GM19043 (cell line): ENCODE measurements around the gene TM4SF20.

Source experiments
- ATAC-seq: cut with Tn5 transposase; IDR thresholded peaks from one replicate; pipeline ENCODE4 v1.9.1; 2021; ENCODE audit warnings: low read depth; ENCODE audit not compliant: unreplicated experiment

The TM4SF20 gene, protein sequence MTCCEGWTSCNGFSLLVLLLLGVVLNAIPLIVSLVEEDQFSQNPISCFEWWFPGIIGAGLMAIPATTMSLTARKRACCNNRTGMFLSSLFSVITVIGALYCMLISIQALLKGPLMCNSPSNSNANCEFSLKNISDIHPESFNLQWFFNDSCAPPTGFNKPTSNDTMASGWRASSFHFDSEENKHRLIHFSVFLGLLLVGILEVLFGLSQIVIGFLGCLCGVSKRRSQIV

DNA sequence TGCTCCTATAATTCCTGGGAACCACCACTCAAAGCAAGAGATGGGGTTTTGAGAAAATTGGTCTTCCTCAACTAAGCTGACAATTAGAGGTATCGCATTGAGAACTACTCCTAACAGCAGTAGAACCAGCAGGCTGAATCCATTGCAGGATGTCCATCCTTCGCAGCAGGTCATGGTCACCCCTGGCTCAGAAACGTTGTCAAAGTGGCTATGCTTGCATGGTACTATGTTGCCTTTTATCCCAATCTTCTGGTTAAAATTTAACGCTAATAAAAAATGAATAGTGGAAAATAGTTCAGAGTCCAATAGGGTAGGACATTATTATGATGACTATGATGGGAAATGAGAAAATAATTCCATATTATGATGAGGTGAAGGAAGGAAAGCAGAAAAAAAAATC is at the start of gene TM4SF20:
Gene TM4SF20 (minus strand): TSS at position 212 of the 400 bp plus-strand sequence. CDS start 38 bp downstream, at position 174.
- no peak for ATAC-seq

DNA sequence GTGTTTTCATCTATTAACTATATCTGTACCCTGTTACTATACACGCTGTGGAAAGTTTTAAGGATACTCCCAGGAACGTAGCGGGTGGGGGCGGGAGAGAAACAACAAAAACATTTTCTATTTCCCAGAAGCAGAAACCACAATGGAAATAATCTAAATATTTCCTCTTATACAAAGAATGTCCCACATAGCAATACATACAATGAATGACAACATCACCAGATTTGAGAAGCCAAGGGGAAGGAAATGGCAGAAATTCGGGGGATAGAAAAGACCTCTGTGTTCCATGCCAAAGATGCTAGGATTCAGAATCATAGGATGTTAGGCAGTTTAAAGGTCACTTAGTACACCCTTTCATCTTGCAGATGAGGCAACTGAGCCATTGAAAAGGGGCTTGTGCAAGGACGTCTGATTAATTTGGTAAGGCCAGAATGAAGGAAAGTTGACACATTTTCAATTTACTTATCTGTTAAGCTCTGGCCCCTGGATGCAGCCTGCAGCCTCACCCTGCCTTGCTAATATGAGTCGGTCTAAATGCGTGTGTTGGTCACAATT is 49.7 kb upstream of the TM4SF20 start:
- ATAC-seq: no peak

DNA sequence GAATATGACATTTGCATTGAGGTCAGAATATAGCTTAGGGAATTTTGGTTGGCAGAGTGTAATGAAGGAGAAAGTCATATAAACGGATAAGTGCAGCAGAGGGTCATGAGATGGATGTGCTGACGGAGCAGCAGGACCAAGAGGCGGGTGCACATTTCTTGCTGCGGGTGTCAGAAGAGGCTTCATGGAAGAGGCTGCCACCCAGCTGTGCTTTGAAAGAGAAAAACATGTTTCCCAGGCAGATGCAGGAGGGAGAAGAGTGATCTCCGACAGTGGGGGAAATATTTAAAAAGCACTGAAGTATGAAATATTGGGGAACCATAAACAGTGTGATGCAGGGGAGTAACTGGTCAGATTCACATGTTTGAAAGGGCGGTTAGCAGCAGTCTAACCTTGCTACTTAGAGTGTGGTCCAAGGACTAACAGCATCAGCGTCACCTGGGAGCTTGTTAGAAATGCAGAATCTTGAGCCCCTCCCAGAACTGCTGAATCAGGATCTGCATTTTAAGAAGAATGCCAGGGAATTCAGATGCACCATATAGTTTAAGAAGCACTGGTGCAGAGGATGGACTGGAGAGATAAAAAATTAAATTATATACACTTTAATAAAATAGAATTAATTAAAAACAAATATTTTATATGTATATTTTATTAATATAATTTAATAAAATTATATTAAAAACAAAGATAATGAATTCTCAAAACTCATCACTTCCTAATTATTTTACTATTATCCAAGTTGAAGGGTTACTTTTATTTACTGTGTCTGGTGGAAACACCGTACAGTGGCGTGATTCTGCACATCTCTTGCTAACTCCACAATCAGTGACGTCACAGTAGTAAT is 44.8 kb upstream of the TM4SF20 start:
- no peak for ATAC-seq

DNA sequence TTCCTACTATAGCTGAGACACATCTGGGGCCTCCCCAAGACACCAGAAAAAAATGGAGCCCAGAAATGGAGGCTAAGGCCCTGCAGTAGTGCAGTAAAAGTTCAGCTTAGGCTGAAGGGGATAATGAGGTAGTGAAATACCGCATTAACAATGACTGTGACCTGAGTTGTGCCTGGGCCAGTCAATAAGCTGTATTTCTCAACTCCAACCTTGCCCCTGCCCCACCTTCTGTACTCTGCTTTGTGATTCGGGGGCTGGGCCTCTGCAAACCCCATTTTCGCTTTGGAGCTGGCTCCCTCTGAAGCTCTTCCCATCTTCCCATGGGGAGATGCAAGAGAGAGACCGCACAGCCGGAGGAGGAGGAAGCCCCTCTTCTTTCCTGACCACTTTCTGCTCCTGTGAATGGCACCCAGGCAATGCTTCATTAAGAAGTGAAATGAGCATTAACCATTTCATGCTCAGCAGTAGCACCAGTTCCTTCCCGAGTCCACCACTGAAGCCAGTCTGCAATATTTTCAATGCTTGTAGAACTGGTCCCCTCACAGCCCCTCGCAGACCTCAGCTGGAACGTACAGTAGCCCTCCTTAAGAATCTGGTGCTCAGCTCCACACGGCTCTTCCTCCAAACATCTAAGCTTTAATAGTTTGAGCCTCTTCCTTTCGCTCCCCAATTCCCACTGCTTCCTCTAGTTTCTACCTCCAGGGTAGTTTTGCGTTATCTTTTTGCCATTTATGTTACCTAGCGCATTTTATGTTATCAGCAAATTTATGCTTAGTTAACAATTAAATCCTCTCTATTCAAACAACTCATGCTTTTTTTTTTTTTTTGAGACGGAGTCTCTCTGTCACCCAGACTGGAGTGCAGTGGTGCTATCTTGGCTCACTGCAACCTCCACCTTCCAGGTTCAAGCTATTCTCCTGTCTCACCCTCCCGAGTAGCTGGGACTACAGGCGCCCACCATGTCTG is 41.3 kb upstream of the TM4SF20 start:
- no peak for ATAC-seq

DNA sequence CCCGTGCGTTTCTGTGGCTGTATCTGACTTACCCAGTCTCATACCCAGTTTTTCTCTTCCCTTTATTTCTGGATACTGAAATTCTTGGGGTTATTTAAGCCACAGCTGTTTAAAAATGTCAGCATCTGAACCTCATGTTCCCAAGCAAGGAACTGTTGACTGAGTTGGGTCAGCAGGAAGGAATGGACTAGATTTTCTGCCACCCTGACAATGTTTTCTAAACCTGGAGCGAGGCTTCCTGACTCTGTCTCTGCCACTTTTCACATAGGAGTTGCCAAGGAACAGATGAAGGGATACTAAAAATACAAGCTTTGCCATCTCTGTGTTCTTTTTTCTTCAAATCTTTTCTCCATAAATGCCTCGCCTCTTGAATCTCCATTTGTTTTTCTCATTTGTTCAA is 37.6 kb upstream of the TM4SF20 start:
- no peak for ATAC-seq

DNA sequence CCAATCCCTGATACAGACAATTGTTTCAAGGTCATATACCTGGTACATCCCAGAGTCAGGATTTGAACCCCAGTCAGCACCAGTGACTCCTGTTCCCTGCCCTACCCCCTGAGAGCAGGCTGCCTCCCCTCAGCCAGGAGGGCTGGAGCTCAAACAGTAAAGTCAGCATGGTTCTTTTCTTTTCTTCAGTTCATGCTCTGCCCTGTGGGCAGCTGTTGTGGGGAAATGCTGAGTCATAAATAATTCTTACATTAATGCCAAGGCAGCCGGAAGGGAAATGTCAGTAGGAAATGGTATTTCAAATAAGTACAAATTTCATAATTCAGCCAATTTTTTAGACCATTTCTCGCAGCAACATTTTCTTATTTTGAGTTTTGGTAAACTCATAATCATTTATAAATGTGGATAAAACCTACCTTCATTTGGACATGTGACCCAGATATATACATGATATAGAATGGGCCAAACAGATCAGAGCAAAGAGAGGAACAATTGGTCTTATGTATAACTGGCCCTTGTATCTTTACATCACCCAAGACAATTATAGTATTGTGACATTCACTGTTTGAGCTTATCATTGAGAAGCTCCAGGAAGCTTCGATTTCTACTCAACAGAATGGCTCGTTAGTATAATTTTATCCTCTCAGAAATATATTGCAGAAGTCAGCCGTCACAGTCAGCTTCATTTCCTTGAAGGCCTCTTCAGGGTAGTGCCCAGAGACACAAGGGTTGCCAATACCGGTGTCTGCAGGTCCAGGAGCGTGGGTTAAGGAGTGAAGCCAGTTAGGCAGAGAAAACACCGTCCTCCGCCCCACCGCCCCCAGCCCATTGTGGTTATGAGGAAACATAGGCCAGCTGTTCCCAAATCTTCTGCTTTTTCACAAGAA is 36.7 kb upstream of the TM4SF20 start:
- ATAC-seq: peak; percentile 37

DNA sequence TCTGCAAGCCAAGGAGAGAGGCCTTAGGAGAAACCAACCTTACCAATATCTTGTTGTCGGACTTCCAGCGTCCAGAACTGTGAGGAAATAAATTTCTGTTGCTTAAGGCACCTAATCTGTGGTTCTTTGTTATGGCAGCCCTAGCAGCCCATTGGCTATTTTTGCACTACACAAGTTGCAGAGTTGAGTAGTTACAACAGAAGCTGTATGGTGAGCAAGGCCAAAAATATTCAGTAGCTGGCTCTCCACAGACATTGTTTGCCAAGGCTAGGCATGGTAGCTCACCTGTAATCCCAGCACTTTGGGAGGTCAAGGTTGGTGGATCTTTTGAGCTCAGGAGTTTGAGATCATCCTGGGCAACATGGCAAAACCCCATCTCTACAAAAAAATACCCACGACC is 35.7 kb upstream of the TM4SF20 start:
- no peak for ATAC-seq

DNA sequence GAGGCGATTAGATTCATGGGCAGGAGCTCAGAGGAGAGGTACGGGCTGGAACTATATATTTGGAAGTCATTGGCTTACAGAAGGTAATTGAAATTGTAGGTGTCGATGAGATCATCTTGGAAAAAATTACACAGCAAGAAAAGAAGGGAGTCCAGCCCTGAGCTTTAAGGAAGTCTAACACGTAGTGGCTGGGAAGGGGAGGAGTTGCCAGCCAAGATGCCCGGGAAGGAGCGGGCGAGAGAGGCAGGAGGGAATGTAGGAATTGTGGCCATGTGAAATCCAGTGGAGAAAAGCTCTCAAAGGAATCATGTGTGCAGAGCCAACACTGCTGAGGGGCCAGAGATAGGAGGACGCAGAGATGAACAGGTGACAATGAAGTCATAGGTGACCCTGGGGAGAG is 34.3 kb upstream of the TM4SF20 start:
- no peak for ATAC-seq

DNA sequence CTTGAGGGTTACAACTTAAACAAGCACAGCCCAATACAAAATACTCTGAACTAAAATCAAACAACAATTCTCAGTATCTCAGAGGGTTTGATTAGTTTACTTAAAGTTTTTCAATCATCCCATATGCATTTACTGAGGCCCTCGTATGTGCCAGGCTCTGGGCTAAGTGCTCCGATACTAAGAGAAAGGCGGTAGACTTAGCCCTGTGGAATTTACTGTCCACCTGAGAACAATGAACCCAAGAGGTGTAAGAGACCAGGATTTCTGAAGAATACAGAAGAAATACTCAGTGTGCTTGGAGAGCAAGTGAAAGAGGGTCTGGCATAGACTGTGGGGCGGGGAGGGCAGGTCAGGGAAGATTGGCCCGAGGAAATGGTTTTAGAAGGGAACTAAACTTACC is 33.8 kb upstream of the TM4SF20 start:
- no peak for ATAC-seq

DNA sequence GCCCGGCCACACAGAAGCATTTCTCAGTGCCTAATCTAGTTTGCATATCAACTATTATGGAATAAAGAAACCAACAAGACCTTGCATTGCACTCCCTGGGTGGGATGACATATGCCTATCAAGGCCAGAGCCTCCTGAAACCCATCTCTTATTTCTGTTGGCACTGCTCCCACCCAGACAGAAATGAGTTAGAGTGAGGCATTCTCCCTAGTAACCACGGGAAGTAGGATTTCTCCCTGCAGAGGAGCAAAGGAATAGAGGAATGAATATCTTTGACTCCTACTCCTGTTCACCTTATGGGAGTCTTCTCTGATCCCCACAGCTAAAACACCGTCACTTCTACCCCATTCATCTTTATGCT is 32.9 kb upstream of the TM4SF20 start:
- ATAC-seq: no peak

DNA sequence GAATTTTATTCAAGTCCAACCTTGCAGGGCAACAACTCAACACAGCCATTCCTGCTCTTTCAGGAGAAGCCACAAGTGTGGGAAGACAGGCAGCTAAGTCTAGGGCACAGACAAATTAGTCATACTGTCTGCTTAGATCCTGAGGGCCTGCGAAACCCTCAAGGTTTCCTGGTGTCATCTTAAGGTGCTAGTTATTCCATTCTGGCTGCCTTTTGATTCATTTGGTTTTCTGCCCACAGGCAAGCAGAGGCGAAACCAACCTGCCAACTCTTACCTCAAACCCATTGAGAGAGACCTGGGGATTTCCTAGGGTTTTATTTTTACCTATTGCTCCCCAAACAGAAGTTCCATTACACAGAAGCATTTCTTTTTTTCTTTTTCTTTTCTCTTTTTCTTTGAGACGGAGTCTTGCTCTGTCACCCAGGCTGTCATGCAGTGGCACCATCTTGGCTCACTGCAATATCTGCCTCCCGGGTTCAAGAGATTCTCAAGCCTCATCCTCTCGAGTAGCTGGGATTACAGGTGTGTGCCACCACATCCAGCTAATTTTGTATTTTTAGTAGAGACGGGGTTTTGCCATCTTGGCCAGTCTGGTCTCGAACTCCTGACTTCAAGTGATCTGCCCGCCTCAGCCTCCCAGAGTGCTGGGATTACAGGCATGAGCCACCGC is 32.3 kb upstream of the TM4SF20 start:
- ATAC-seq: peak; percentile 61

DNA sequence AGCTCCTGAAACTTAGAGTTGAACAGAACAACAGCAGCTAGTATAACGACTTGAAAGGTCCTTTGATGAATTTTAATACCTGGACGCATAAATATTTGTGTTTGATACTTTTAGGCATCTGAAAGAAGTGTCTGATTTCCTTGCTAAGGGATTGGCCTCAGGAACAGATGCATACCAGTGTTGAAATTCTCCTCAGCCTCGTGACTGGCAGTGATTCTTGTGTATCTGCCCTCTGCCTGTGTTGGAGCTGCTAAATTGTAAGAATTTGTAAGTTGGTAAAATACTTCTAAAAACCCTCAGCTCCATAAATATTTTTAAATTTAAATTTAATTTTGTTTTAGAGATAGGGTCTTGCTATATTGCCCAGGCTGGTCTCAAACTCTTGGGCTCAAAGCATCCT is 31.1 kb upstream of the TM4SF20 start:
- ATAC-seq: no peak

DNA sequence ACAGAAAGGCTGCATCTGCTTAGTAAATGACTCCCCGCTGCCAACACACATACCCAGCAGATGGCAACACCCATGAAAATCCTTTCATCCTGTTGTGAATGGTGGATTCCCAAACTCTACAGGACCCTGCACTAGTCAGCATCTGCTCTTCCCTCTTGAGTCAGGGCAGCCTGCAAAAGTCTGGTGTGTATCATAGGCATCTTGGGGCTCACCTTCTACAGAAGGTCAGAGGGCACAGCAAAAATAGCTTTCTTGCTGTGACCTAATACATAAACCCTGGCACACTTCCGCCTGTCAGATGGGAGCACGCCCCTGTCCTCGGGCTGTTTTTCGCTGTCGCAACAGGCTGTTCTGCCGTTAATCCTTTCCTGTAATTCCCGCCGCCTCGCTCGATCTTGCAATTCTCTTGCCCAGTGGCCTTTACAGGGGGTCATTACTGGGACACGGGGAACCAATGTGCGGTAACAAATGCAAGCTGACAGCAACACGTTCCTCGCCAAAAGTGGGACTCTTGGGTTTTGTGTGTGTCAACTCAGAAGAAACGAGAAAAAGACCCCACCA is 28.6 kb upstream of the TM4SF20 start:
- no peak for ATAC-seq

DNA sequence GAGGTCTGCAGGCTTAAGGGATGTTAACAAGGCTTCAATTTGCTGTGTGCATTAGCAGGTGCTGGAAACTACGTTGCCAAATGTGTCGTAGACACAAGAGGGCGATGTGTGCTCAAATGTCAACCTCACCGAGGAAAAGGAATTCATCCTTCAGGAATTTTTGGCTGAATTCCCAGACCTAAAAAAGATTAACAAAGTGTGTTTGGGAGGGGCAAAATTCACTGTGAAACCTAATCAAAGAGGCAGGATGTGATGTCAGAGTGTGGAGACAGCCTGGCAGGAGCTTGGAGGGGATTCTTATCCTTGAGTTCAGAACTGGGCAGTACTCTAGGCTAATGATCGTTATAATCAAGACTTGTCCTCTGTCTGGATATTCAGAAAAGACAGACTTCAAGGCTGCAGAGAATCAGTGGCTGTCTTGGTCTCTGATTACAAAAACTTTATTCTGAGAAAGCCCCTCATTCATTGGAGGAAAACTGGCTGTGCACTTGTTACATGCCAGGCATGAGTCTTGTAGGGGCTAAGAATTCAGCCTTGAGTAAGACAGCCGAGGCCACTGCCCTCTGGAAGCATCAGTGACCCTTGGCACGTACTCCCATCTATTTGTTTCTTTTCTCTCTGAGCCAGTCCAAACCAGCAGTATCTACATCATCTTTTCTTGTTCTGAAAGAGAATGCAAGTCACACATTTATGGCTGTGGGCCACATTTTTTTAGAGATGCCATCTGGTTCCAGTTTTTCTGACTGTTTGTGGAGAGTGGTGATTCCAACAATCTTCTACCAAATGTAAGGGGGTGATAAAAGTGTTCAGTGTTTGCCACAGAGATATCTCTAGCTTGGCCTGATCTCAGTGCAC is 27.3 kb upstream of the TM4SF20 start:
- ATAC-seq: no peak

DNA sequence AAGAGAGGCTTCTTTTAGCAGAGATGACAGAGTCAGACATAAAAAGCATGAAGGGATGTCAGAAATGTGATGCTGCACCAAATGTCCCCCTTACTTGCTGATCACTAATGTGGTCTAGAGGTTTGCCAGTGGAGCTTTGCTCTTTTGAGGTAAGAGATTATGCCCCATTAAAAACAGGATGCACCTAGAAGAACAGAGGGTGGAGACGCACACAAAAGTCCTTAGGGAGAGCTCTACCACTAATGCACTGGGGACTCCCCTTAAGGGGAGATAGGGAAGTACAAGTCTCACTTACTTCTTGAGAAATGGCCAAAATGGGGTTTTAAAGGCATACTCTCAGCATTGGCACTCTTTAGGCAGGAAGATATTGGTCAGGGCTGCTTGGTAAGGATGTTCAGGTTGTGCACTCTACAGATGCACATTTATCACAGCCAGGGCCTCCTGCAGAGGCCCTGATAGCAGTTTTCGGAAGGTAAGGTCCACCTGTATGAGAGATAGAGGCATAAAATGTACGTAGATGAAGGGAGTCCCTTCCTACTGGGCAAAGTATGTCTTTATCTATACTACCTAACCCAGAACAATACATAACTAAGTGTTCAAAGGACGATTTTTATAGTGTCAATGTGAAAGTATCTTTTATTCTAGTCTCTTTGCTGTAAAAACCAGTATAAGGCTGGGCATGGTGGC is 25.6 kb upstream of the TM4SF20 start:
- no peak for ATAC-seq

DNA sequence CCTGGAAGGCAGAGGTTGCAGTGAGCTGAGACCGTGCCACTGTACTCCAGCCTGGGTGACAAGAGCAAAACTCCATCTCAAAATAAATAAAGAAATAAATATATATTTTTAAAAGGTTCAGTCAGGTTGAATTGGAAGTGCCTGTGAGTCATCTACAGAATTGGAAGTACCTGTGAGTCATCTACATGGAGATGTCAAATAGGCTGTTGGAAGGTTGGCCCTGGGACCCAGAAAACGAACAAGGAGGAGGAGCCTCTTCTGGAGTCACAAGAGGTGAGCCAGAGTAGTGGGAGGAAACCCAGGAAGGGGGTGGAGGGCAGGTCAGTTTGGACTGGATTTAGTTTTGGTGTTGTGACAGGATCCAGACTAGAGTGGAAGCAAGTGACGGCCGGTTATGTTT is 23.9 kb upstream of the TM4SF20 start:
- no peak for ATAC-seq

DNA sequence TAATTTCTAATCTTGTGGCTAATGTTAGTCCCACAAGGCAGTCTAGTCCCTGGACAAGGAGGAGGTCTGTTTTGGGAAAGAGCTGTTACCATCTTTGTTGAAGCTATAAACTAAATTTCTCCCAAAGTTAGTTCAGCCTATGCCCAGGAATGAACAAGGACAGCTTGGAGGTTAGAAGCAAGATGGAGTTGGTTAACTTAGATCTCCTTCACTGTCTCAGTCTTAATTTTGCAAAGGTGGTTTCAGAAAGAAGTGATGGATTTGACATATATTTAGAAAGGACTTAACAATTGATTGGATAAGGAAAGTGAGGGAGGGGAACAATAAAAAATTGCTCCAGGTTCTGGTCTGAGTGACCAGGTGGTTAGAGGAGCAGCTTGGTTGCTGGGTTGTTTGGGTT is 23.2 kb upstream of the TM4SF20 start:
- ATAC-seq: no peak

DNA sequence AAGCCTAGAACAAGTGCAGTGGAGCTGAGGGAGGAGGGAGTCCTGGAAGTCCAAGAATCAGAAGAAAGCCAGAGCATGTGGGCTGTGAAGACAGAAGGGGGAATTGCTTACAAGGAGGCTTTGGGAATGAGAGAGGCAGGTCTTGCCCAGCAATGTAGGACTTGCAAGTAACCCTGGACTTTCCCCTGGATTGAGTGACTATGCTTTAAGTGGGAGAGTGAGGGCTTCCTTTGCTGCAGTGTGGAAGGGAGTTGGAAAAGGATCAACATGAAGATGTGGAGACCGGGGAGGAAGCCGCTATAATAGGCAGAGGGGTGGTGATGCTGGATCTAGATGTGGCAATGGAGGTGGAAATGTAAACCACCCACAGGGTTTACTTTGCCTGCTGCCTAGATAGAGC is 22.4 kb upstream of the TM4SF20 start:
- no peak for ATAC-seq
